ENCODE measurements around the gene KRTAP20-1.

The KRTAP20-1 gene

DNA sequence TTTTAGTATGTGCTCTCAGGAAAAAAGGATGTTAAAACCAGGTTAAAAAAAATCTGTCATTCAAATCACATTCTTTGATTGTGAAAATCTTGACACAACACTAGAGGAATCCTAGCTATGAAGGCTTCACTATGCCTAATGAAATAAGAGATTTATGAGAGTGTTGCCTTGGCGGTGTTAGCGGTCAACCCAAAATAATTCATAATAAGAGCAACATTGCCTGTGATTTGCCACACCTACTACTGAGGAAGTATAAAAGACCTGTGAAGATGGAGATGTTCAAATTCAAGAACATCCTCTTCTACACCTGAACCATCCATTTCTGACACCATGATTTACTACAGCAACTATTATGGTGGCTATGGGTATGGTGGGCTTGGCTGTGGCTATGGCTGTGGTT is at the start of gene KRTAP20-1:
TSS of gene KRTAP20-1 (plus strand) at position 301 of the 400 bp plus-strand sequence. CDS start at position 331, 30 bp downstream.
- H3K36me3 ChIP-seq (ENCODE audit: control insufficient read depth, insufficient read depth, low read length) = no peaks in the 10 kb centered on the region
- H3K9ac ChIP-seq (ENCODE audit: low read depth, low read length) = no peak within 1 kb of the TSS

GRCh38 chr21:30567617-30568016 is 48.6 kb upstream of the KRTAP20-1 start:
- Histone ChIP-seq H3K9ac (ENCODE audit: low read depth, low read length) (no peak overlapping the region), H3K4me1 (ENCODE audit: control insufficient read depth, insufficient read depth, low read length) (no peaks in the 10 kb centered on the region), H3K27me3 (ENCODE audit: control insufficient read depth, insufficient read depth, low read length) (no peaks in the 10 kb centered on the region), H3K9me3 (ENCODE audit: control insufficient read depth, insufficient read depth, low read length) (no peaks in the 10 kb centered on the region), H3K4me3 (ENCODE audit: low read depth, low read length) (no peak overlapping the region), H3K36me3 (ENCODE audit: control insufficient read depth, insufficient read depth, low read length) (no peaks in the 10 kb centered on the region)

More for the DNA sequence above, at the start of gene KRTAP20-1:
- H3K4me1 ChIP-seq (ENCODE audit: control insufficient read depth, insufficient read depth, low read length) = no peaks in the 10 kb centered on the region
- H3K9me3 ChIP-seq (ENCODE audit: control insufficient read depth, insufficient read depth, low read length) = no peaks in the 10 kb centered on the region
- H3K4me3 ChIP-seq (ENCODE audit: low read depth, low read length) = no peak within 1 kb of the TSS
- no peaks in the 10 kb centered on the region for H3K27me3 ChIP-seq (ENCODE audit: control insufficient read depth, insufficient read depth, low read length)

GRCh38 chr21:30577766-30578165 is 38.5 kb upstream of the KRTAP20-1 start:
- Histone ChIP-seq H3K9ac (ENCODE audit: low read depth, low read length) (no peak overlapping the region), H3K4me1 (ENCODE audit: control insufficient read depth, insufficient read depth, low read length) (no peaks in the 10 kb centered on the region), H3K27me3 (ENCODE audit: control insufficient read depth, insufficient read depth, low read length) (no peaks in the 10 kb centered on the region), H3K36me3 (ENCODE audit: control insufficient read depth, insufficient read depth, low read length) (no peaks in the 10 kb centered on the region), H3K4me3 (ENCODE audit: low read depth, low read length) (no peak overlapping the region), H3K9me3 (ENCODE audit: control insufficient read depth, insufficient read depth, low read length) (no peaks in the 10 kb centered on the region)

- H3K36me3 ChIP-seq (ENCODE audit: control insufficient read depth, insufficient read depth, low read length) = no peaks in the 10 kb centered on the region
- H3K9me3 ChIP-seq (ENCODE audit: control insufficient read depth, insufficient read depth, low read length) = no peaks in the 10 kb centered on the region
- no peaks in the 10 kb centered on the region for H3K4me1 ChIP-seq (ENCODE audit: control insufficient read depth, insufficient read depth, low read length)
- H3K4me3 ChIP-seq (ENCODE audit: low read depth, low read length) = no peak overlapping the region
- no peak overlapping the region for H3K9ac ChIP-seq (ENCODE audit: low read depth, low read length)
- H3K27me3 ChIP-seq (ENCODE audit: control insufficient read depth, insufficient read depth, low read length) = no peaks in the 10 kb centered on the region
Observed at GRCh38 chr21:30579346-30579745, 36.9 kb upstream of the KRTAP20-1 start.

- no peaks in the 10 kb centered on the region for H3K36me3 ChIP-seq (ENCODE audit: control insufficient read depth, insufficient read depth, low read length)
- no peak overlapping the region for H3K9ac ChIP-seq (ENCODE audit: low read depth, low read length)
- H3K4me3 ChIP-seq (ENCODE audit: low read depth, low read length) = no peak overlapping the region
- no peaks in the 10 kb centered on the region for H3K27me3 ChIP-seq (ENCODE audit: control insufficient read depth, insufficient read depth, low read length)
- no peaks in the 10 kb centered on the region for H3K4me1 ChIP-seq (ENCODE audit: control insufficient read depth, insufficient read depth, low read length)
- no peaks in the 10 kb centered on the region for H3K9me3 ChIP-seq (ENCODE audit: control insufficient read depth, insufficient read depth, low read length)
Observed at GRCh38 chr21:30580132-30580531, 36.1 kb upstream of the KRTAP20-1 start.

- Histone ChIP-seq H3K9ac (ENCODE audit: low read depth, low read length) (no peak overlapping the region), H3K27me3 (ENCODE audit: control insufficient read depth, insufficient read depth, low read length) (no peaks in the 10 kb centered on the region), H3K4me1 (ENCODE audit: control insufficient read depth, insufficient read depth, low read length) (no peaks in the 10 kb centered on the region), H3K36me3 (ENCODE audit: control insufficient read depth, insufficient read depth, low read length) (no peaks in the 10 kb centered on the region), H3K4me3 (ENCODE audit: low read depth, low read length) (no peak overlapping the region), H3K9me3 (ENCODE audit: control insufficient read depth, insufficient read depth, low read length) (no peaks in the 10 kb centered on the region)
Observed at GRCh38 chr21:30582870-30583269, 33.4 kb upstream of the KRTAP20-1 start.

GRCh38 chr21:30590297-30590696 is 25.9 kb upstream of the KRTAP20-1 start, which contains the start of gene KRTAP22-2:
KRTAP22-2 (minus strand) TSS chr21:30590397.
- no peaks in the 10 kb centered on the region for H3K4me1 ChIP-seq (ENCODE audit: control insufficient read depth, insufficient read depth, low read length)
- no peaks in the 10 kb centered on the region for H3K9me3 ChIP-seq (ENCODE audit: control insufficient read depth, insufficient read depth, low read length)
- H3K36me3 ChIP-seq (ENCODE audit: control insufficient read depth, insufficient read depth, low read length) = no peaks in the 10 kb centered on the region
- no peak within 1 kb of the TSS for H3K9ac ChIP-seq (ENCODE audit: low read depth, low read length)
- H3K4me3 ChIP-seq (ENCODE audit: low read depth, low read length) = no peak within 1 kb of the TSS
- H3K27me3 ChIP-seq (ENCODE audit: control insufficient read depth, insufficient read depth, low read length) = no peaks in the 10 kb centered on the region

DNA sequence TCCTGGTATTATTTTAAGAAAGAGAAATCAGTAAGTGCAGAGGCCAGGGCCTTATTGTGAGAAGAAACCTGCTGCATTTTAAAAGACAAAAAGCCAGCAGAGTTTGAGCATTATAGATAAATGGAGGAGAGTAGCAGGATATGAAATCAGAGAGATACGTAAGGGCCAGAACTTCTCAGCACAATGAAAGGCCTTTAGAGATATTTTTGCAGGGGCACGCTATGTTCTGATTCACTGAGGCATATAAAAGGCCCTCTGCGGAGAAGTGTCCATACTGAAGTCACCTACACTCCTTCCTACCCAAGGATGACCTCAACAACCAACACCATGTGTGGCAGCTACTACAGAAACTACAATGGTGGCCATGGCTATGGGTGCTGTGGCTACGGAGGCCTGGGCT is 24.1 kb upstream of the KRTAP20-1 start, which contains the start of gene KRTAP6-3:
TSS of gene KRTAP6-3 (plus strand) at position 301 of the 400 bp plus-strand sequence. CDS start at position 307, 6 bp downstream.
- no peaks in the 10 kb centered on the region for H3K9me3 ChIP-seq (ENCODE audit: control insufficient read depth, insufficient read depth, low read length)
- no peaks in the 10 kb centered on the region for H3K4me1 ChIP-seq (ENCODE audit: control insufficient read depth, insufficient read depth, low read length)
- H3K9ac ChIP-seq (ENCODE audit: low read depth, low read length) = no peak within 1 kb of the TSS
- no peaks in the 10 kb centered on the region for H3K36me3 ChIP-seq (ENCODE audit: control insufficient read depth, insufficient read depth, low read length)
- no peak within 1 kb of the TSS for H3K4me3 ChIP-seq (ENCODE audit: low read depth, low read length)
- no peaks in the 10 kb centered on the region for H3K27me3 ChIP-seq (ENCODE audit: control insufficient read depth, insufficient read depth, low read length)

GRCh38 chr21:30598802-30599201 is 17.4 kb upstream of the KRTAP20-1 start, which contains the start of gene KRTAP6-2:
KRTAP6-2 (minus strand) TSS chr21:30598902; CDS start chr21:30598874, 28 bp downstream.
- Histone ChIP-seq H3K9me3 (ENCODE audit: control insufficient read depth, insufficient read depth, low read length) (no peaks in the 10 kb centered on the region), H3K36me3 (ENCODE audit: control insufficient read depth, insufficient read depth, low read length) (no peaks in the 10 kb centered on the region), H3K27me3 (ENCODE audit: control insufficient read depth, insufficient read depth, low read length) (no peaks in the 10 kb centered on the region), H3K9ac (ENCODE audit: low read depth, low read length) (no peak within 1 kb of the TSS), H3K4me3 (ENCODE audit: low read depth, low read length) (no peak within 1 kb of the TSS), H3K4me1 (ENCODE audit: control insufficient read depth, insufficient read depth, low read length) (no peaks in the 10 kb centered on the region)

DNA sequence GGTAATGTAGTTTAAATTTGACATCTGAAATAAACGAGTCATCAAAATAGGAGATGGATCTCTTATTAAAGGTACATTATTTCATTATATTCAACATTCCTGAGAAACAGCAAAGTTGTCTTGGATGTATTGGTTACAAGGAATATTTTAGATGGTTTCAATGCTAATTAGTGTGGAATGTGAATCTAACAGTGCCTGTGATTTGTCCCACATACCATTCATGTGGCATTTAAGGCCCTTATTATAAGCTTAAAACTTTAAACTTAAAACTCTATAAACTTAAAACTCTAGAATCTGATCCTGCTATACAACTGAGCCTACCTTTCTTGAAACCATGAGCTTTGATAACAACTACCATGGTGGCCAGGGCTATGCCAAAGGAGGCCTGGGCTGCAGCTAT is 15.4 kb upstream of the KRTAP20-1 start, which contains the start of gene KRTAP22-1:
TSS of gene KRTAP22-1 (plus strand) at position 301 of the 400 bp plus-strand sequence.
- Histone ChIP-seq H3K4me3 (ENCODE audit: low read depth, low read length) (no peak within 1 kb of the TSS), H3K27me3 (ENCODE audit: control insufficient read depth, insufficient read depth, low read length) (no peaks in the 10 kb centered on the region), H3K9me3 (ENCODE audit: control insufficient read depth, insufficient read depth, low read length) (no peaks in the 10 kb centered on the region), H3K4me1 (ENCODE audit: control insufficient read depth, insufficient read depth, low read length) (no peaks in the 10 kb centered on the region), H3K9ac (ENCODE audit: low read depth, low read length) (no peak within 1 kb of the TSS), H3K36me3 (ENCODE audit: control insufficient read depth, insufficient read depth, low read length) (no peaks in the 10 kb centered on the region)

- H3K9ac ChIP-seq (ENCODE audit: low read depth, low read length) = no peak overlapping the region
- no peaks in the 10 kb centered on the region for H3K4me1 ChIP-seq (ENCODE audit: control insufficient read depth, insufficient read depth, low read length)
- H3K4me3 ChIP-seq (ENCODE audit: low read depth, low read length) = no peak overlapping the region
- H3K36me3 ChIP-seq (ENCODE audit: control insufficient read depth, insufficient read depth, low read length) = no peaks in the 10 kb centered on the region
- H3K27me3 ChIP-seq (ENCODE audit: control insufficient read depth, insufficient read depth, low read length) = no peaks in the 10 kb centered on the region
- no peaks in the 10 kb centered on the region for H3K9me3 ChIP-seq (ENCODE audit: control insufficient read depth, insufficient read depth, low read length)
Observed at GRCh38 chr21:30605968-30606367, 10.3 kb upstream of the KRTAP20-1 start.

DNA sequence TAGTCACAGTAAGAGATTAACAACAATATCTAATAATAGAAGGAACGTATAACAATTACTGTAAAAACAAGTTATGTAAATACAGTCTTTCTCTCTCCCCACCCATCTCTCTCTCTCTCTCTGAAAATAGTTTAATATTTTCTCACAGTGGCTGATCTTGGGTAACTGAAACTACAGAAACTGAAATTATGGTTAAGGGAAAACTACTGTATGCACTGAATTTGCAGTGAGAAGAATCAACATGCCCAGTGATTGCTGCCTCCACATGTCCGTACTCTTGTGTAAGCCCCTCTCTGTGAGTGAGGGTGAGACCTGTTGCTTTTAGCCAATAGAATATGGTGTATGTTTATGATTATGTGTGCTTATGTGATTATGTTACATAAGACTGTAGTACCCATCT is 4.1 kb upstream of the KRTAP20-1 start:
- H3K4me3 ChIP-seq (ENCODE audit: low read depth, low read length) = no peak overlapping the region
- no peaks in the 10 kb centered on the region for H3K9me3 ChIP-seq (ENCODE audit: control insufficient read depth, insufficient read depth, low read length)
- H3K36me3 ChIP-seq (ENCODE audit: control insufficient read depth, insufficient read depth, low read length) = no peaks in the 10 kb centered on the region
- no peaks in the 10 kb centered on the region for H3K27me3 ChIP-seq (ENCODE audit: control insufficient read depth, insufficient read depth, low read length)
- H3K9ac ChIP-seq (ENCODE audit: low read depth, low read length) = no peak overlapping the region
- no peaks in the 10 kb centered on the region for H3K4me1 ChIP-seq (ENCODE audit: control insufficient read depth, insufficient read depth, low read length)

Data from iPS-15b (cell line).